ENCODE data around the gene BMPR1B.

- TF ChIP-seq CTCF (IDR thresholded peaks at IDR 0.05; ENCODE audit: poor library complexity): no peak
- TF ChIP-seq EZH2 (IDR thresholded peaks at IDR 0.05; ENCODE audit: borderline replicate concordance): no peak
Measured at GRCh38 chr4:95141361-95141760, 383.6 kb downstream of the BMPR1B start.

Measured in hepatocyte (in vitro differentiated cells).